Ectodermal cell (in vitro differentiated cells): Measurements from ENCODE around the gene GATB.

Experiments
- H3K27ac ChIP-seq: 2 replicates; pipeline ENCODE4 v1.7.0; 2013; ENCODE audit warnings: mild to moderate bottlenecking, low read depth, low read length; ENCODE audit not compliant: insufficient read depth, poor library complexity, severe bottlenecking
- H3K27me3 ChIP-seq: 2 replicates; pipeline ENCODE4 v1.7.0; 2013; ENCODE audit warnings: mild to moderate bottlenecking, low read length; ENCODE audit not compliant: insufficient read depth, control insufficient read depth, poor library complexity, severe bottlenecking
- H3K36me3 ChIP-seq: one replicate; pipeline ENCODE4 v1.7.0; 2013; ENCODE audit warnings: low read length; ENCODE audit not compliant: control insufficient read depth, insufficient read depth
- H3K4me1 ChIP-seq: one replicate; pipeline ENCODE4 v1.7.0; 2013; ENCODE audit warnings: low read length; ENCODE audit not compliant: control insufficient read depth, insufficient read depth
- H3K4me3 ChIP-seq: 2 replicates; pipeline ENCODE4 v1.7.0; 2013; ENCODE audit warnings: low read depth, low read length, control low read depth; ENCODE audit not compliant: insufficient read depth
- H3K9me3 ChIP-seq: 2 replicates; pipeline ENCODE4 v1.7.0; 2013; ENCODE audit warnings: mild to moderate bottlenecking, low read length, moderate library complexity; ENCODE audit not compliant: control insufficient read depth
- WGBS, 2 experiments: methylation state at CpG; one replicate each; pipeline ENCODE4 v1.1.7; 2013; ENCODE audit warnings: missing lambda C conversion rate in 2 of 2; 5-methylcytosine and 5-hydroxymethylcytosine counted together

GATB gene

GRCh38 chr4:151703401-151703800, 57.4 kb downstream of the GATB start:
- H3K4me1 ChIP-seq, result no peaks in the 10 kb centered on the region
- no peaks in the 10 kb centered on the region for H3K36me3 ChIP-seq
- H3K27me3 ChIP-seq, result no peaks in the 10 kb centered on the region
- no peak overlapping the region for H3K27ac ChIP-seq
- WGBS, 2 experiments, result 95 to 97% methylated on average over 3 of the region's 3 CpGs
- no peaks in the 10 kb centered on the region for H3K9me3 ChIP-seq
- H3K4me3 ChIP-seq, result no peak overlapping the region

DNA sequence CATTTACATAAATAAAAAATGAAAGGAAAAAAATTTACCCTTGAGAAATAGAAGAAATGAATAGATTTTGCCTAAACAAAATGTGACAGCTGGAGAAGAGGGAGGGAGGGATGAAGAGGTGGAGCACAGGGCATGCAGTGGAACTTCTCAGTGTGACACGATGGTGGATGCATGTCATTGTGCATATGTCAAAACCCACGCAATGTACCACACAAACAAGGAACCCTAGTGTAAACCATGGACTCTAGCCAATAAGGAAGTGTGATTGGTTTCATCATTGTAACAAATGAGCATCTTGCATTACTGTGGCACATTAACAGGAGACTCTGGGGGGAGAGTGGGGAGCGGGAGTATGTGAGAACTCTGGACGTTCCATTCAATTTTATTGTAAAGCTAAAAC, 58.6 kb downstream of the GATB start:
- Histone ChIP-seq H3K27me3 (no peaks in the 10 kb centered on the region), H3K9me3 (no peaks in the 10 kb centered on the region), H3K27ac (no peak overlapping the region), H3K4me1 (no peaks in the 10 kb centered on the region), H3K36me3 (no peaks in the 10 kb centered on the region), H3K4me3 (no peak overlapping the region)
- 95% methylated on average over 4 of the region's 4 CpGs for WGBS, 2 experiments

- Histone ChIP-seq H3K4me1 (no peaks in the 10 kb centered on the region), H3K36me3 (no peaks in the 10 kb centered on the region), H3K9me3 (no peaks in the 10 kb centered on the region), H3K4me3 (no peak overlapping the region), H3K27me3 (no peaks in the 10 kb centered on the region), H3K27ac (no peak overlapping the region)
- 93 to 94% methylated on average over 15 to 16 of the region's 16 CpGs for WGBS, 2 experiments
Measured at GRCh38 chr4:151700566-151701316, 60.1 kb downstream of the GATB start.

- Histone ChIP-seq H3K27ac (no peak overlapping the region), H3K9me3 (no peaks in the 10 kb centered on the region), H3K4me1 (no peaks in the 10 kb centered on the region), H3K36me3 (no peaks in the 10 kb centered on the region), H3K27me3 (no peaks in the 10 kb centered on the region), H3K4me3 (no peak overlapping the region)
- WGBS, 2 experiments, result 97 to 99% methylated on average over 6 of the region's 6 CpGs
Measured at GRCh38 chr4:151698213-151698612, 62.6 kb downstream of the GATB start.

- no peaks in the 10 kb centered on the region for H3K9me3 ChIP-seq
- no peak overlapping the region for H3K27ac ChIP-seq
- H3K4me1 ChIP-seq, result no peaks in the 10 kb centered on the region
- 91 to 92% methylated on average over 13 of the region's 13 CpGs for WGBS, 2 experiments
- H3K27me3 ChIP-seq, result no peaks in the 10 kb centered on the region
- no peaks in the 10 kb centered on the region for H3K36me3 ChIP-seq
- no peak overlapping the region for H3K4me3 ChIP-seq
Measured at GRCh38 chr4:151694961-151695720, 65.7 kb downstream of the GATB start.

GRCh38 chr4:151692821-151693673, 67.8 kb downstream of the GATB start:
- Histone ChIP-seq H3K4me3 (no peak overlapping the region), H3K36me3 (no peaks in the 10 kb centered on the region), H3K27me3 (no peaks in the 10 kb centered on the region), H3K4me1 (peaks cover 6% of the 10 kb centered on the region), H3K9me3 (no peaks in the 10 kb centered on the region), H3K27ac (no peak overlapping the region)
- 91 to 93% methylated on average over 15 to 18 of the region's 18 CpGs for WGBS, 2 experiments

GRCh38 chr4:151692443-151692782, 68.4 kb downstream of the GATB start:
- no peaks in the 10 kb centered on the region for H3K9me3 ChIP-seq
- WGBS, 2 experiments, result 89 to 91% methylated on average over 6 of the region's 6 CpGs
- H3K4me3 ChIP-seq, result no peak overlapping the region
- H3K27me3 ChIP-seq, result no peaks in the 10 kb centered on the region
- no peak overlapping the region for H3K27ac ChIP-seq
- peaks cover 13% of the 10 kb centered on the region for H3K4me1 ChIP-seq
- H3K36me3 ChIP-seq, result no peaks in the 10 kb centered on the region

- Histone ChIP-seq H3K9me3 (no peaks in the 10 kb centered on the region), H3K27me3 (no peaks in the 10 kb centered on the region), H3K27ac (no peak overlapping the region), H3K4me3 (no peak overlapping the region), H3K4me1 (peaks cover 13% of the 10 kb centered on the region), H3K36me3 (no peaks in the 10 kb centered on the region)
- 90 to 91% methylated on average over 14 of the region's 14 CpGs for WGBS, 2 experiments
Measured at GRCh38 chr4:151691639-151692442, 69.0 kb downstream of the GATB start.

- H3K27me3 ChIP-seq, result no peaks in the 10 kb centered on the region
- no peaks in the 10 kb centered on the region for H3K36me3 ChIP-seq
- no peak overlapping the region for H3K4me3 ChIP-seq
- no peak overlapping the region for H3K27ac ChIP-seq
- WGBS, 2 experiments, result 87 to 94% methylated on average over 4 of the region's 4 CpGs
- peaks cover 13% of the 10 kb centered on the region for H3K4me1 ChIP-seq
- no peaks in the 10 kb centered on the region for H3K9me3 ChIP-seq
Measured at GRCh38 chr4:151690876-151691275, 69.9 kb downstream of the GATB start.
